ENCODE data around the gene SMIM5.

SMIM5 gene

DNA sequence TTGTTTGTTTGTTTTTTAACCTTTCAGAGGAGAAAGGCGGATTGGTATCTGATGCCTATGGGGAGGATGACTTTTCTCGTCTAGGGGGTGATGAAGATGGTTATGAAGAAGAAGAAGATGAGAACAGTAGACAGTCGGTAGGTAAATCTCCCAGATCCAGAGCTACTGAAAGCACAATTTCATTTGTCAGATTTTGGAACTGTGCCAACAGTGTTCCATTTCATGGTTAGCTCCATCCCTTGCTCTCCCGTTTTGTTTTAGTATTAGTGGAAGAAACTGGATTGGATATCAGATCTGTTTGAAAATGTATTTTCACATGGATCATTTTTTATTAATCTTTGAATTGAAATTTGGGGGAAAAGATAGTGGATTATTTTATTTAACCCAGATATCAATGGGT is 35.3 kb downstream of the SMIM5 start:
- DNase-seq: no peak

GRCh38 chr17:75670868-75671267 is 37.6 kb downstream of the SMIM5 start:
- DNase-seq: no peak

GRCh38 chr17:75672011-75672410 is 38.8 kb downstream of the SMIM5 start:
- DNase-seq: no peak

DNA sequence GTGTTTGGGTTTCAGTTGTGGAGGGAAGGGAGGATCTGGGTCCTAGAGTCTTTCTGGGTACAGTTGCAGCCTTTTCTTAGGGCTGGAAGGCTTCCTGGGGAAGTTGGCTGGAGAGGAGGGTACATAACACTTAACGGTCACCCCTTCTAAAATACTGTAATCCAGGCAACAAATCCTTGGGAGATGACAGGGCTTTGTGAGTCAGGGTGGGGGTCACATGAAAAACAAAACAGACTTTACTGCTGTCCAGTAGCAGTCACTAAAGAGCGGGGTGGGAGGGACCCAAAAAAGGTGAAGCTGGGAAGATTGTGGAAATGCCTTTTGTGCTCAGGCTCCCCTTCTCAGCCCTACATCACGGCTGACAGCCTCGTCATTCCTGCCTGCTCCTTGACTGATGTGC is 40.3 kb downstream of the SMIM5 start:
- DNase-seq: no peak

DNA sequence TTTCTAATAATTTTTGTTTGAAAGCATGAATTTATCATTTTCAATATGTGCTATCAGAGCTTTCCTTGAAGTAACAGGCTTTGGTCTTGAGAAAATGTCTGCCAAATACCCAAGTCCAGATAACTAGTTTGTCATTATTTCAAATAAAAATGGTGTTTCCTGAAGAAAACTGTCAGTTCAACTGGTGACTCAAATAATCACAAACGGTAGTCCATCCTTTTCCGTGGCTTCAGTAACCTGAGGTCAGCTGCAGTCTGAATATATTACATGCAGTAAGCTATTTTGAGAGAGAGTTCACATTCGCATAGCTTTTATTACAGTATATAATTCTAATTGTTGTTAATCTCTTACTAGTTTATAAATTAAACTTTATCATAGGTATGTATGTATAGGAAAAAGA is 43.2 kb downstream of the SMIM5 start:
- no peak for DNase-seq

GRCh38 chr17:75679706-75680211 is 46.5 kb downstream of the SMIM5 start:
- no peak for DNase-seq

- no peak for DNase-seq
Observed at GRCh38 chr17:75680431-75680830, 47.2 kb downstream of the SMIM5 start.

DNA sequence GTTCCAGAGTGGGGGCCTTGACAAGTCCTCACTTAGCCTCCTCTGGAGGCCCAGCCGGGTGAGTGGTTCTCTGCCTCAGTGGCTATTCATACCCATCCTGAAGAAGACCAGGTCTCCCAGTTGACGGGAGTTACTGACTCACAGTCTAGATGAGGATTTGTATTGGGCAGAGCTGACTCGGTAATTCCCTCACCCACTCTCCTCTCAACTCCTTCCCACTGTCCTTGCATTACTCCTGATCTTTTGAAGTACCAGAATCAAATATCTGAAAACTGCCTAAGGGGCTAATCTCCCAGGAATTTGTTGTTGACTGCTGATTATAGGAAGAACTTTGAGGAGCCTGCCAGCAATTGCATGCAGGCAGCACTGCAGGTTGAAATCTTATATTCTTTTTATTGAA is 48.1 kb downstream of the SMIM5 start:
- no peak for DNase-seq

GRCh38 chr17:75683583-75683982 is 50.3 kb downstream of the SMIM5 start:
- peak; percentile 47 for DNase-seq

DNA sequence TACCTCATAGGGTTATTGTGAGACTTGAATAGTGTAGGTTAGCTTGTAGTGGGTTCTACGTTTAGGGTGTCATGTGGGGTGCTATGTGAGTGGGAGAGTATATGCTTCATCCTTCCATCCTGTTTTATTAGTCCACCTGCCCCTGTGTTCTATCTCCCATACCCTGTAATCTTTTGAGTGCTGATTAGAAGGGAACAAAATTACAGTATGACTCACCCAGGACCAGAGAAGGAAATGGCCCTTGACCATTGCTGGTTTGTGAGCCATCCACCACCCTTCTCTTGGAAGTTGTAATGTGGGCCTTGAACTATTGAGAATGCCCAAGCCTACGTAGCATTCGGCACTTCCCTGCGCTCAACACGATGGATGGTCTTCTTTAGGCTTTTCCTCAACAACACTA is 51.0 kb downstream of the SMIM5 start:
- no peak for DNase-seq

DNA sequence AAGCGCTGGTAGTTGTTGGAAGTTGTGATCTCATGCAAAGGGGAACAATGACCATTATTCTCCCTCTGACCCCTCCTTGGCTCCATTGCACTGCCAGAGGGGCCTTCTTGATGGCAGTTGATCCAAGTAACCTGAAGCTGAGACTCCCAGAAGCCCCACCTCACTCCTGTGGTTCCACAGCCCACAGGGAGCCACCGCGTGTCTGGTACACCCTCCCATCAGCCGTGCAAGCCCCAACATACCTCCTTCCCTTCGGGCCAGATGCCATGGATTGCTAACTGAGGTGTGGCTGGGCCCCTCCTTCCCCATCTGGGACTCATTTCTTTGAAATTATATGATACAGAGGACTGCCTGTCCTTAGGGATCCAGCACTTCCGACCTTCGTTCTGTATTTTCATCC is 51.7 kb downstream of the SMIM5 start:
- peak; percentile 83 for DNase-seq

- DNase-seq: peak; percentile 46
Observed at GRCh38 chr17:75685499-75685898, 52.3 kb downstream of the SMIM5 start.

- DNase-seq: no peak
Observed at GRCh38 chr17:75688209-75688825, 55.1 kb downstream of the SMIM5 start.

DNA sequence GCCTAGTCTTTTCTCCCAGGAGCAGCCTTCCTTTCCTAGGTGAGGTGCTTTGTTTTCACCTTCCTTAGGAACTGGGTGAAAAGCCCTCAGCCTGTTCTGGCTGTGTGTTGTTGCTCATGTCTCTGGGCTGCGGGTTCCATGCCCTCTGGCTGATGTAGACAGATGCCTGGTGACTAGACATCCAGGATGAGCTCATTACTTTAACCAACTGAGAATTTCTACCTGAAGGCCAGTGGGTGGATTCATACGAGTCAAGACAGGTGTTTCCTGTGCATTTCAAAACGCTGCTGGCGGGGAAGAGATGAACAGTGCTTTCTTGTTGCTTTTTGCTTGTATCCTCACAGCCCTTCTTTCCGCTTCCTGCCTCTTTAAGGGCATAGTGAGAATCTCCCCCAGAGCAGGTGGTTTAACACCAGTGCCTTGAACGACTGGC is 56.2 kb downstream of the SMIM5 start:
- no peak for DNase-seq
